Germinal center (tissue), 1 donor: ENCODE data around the gene OTOG.
"Not testable (repeated sequence)": the region's sequence is repeated elsewhere in the genome, so short reads cannot be mapped to it uniquely, and the experiment has no call there.

Experiments used
- DNase-seq: peaks from one replicate; pipeline ENCODE4 v3.0.0; 2012; ENCODE audit warnings: mixed read lengths, low spot score

Gene OTOG

GRCh38 chr11:17604201-17604914 is 57.3 kb downstream of the OTOG start:
- DNase-seq: no peak

DNA sequence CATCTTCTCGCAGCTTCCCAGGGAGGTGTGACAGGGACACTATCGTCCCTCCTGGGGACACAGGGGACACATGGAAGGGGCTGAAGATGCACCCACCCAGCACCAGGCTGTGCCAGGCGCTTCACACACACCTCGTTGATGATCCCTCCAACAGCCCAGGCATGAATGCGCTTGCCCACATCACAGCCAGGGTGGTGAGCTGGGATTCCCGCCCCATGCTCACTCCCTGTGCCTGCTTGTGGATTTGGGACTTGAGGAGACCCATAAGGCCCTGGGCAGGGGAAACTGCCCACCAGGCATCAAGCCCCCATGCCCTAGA is 57.8 kb downstream of the OTOG start:
- no peak for DNase-seq

GRCh38 chr11:17605651-17606122 is 58.6 kb downstream of the OTOG start:
- DNase-seq: no peak

DNA sequence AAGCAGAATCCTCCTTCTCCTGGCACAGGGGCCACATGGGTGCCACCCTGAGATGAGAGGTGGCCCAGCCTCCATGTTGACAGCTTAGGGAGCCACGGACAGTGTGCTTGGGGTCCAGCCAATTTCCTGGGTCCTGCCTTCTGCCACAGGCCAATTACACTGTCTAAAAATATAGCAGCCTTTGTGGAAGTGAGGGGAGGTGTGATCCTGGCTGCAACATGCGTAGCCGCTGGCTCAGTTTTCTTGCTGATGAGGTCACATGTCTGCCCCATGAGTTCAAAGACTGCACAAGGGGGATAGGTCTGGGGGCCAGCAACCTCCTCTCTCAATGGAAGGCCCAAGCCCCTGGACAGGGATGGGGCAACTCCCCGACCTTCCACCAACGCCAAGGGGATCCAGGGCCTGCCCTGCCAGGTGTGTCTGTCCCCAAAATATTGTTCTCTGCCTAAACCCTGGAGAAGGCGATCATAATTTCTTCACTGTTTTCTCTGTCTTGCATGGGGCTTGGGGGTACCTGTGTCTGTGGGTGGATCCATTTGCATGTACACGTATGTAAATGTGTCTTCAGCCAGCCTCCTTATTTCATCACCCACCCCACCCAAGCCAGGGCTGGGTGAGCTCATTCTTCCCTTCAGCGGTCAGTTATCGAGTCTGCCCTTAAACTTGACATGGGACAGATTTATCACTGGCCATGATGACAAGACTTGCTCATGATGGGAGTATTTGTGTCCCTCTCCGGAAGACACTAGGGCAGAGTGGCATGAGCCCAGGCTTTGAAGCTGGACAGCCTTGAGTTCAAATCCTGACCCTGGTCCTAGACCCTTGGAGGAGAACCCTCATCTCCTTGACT is 59.4 kb downstream of the OTOG start:
- DNase-seq: no peak

DNA sequence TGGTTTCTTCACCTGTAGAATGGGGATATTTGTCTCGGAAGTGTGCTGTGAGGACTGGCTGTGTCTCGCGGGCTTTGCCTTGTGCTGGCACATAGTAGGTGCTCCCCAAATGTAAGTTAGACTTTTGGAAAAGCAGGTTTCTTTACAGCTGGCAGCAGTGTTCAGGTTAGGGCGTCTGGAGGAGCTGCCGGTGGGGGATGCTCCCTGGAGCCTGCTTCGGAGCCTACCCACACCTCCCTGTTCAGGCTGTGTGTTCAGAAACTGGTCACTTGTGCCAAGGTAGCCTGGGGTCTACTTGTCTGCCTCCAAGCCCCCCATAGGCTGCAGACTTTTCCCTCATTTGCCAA is 60.0 kb downstream of the OTOG start:
- no peak for DNase-seq

- no peak for DNase-seq
These were observed 60.8 kb downstream of the OTOG start for GRCh38 chr11:17607591-17608570.

DNA sequence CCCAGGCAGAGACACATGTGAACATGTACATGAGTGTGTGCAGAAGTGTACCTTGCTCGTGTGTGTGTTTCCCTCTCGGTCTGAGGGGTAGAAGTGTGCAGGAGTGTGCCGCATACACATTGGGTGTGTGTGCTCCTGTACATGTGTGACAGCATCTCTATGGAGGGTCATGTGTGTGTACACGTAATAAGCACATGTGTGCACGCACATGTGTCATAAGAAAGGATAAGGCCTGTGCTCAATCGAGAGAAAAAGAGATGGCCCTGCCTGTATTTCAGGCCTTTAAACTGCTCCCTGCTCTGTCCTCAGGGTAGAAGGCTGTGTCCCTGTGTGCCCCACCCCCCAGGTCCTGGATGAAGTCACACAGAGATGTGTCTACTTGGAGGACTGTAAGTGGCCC is 61.8 kb downstream of the OTOG start:
- DNase-seq: no peak

DNA sequence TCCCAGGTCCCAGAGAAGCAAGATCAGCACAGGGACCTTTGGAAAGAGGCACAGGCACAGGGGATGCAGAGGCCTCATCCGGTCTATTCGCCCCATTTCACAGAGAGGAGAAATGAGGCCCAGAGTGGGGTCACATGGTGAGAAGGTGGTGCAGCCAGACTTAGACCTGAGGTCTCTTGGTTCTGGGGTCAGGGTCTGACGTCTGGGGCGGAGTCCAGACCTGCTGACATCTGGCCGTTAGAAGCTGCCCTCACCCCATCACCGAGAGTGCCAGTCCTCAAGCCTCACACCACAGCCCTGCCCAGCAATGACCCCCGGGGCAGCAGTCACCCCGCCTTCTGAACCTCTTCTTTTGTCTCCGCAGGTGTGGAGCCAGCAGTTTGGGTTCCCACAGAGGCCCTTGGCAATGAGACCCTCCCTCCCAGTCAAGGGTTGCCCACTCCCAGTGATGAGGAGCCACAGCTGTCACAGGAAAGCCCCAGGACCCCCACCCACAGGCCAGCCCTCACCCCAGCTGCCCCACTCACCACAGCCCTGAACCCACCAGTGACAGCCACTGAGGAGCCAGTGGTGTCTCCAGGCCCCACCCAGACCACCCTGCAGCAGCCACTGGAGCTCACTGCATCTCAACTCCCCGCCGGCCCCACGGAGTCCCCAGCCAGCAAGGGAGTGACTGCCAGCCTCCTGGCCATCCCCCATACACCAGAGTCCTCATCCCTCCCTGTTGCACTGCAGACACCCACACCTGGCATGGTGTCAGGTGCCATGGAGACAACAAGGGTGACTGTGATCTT is 62.4 kb downstream of the OTOG start:
- no peak for DNase-seq

GRCh38 chr11:17610085-17610894 is 63.2 kb downstream of the OTOG start:
- DNase-seq: no peak

DNA sequence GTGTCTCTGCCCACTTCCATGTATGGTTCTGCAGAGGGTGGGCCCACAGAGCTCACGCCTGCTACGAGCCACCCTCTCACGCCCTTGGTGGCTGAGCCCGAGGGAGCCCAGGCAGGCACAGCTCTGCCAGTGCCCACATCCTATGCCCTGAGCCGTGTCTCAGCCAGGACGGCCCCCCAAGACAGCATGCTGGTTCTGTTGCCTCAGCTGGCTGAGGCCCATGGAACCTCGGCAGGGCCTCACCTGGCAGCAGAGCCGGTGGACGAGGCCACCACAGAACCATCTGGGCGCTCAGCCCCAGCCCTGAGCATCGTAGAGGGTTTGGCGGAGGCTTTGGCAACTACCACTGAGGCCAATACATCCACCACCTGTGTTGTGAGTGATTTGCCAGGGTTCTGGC is 64.0 kb downstream of the OTOG start:
- no peak for DNase-seq

DNA sequence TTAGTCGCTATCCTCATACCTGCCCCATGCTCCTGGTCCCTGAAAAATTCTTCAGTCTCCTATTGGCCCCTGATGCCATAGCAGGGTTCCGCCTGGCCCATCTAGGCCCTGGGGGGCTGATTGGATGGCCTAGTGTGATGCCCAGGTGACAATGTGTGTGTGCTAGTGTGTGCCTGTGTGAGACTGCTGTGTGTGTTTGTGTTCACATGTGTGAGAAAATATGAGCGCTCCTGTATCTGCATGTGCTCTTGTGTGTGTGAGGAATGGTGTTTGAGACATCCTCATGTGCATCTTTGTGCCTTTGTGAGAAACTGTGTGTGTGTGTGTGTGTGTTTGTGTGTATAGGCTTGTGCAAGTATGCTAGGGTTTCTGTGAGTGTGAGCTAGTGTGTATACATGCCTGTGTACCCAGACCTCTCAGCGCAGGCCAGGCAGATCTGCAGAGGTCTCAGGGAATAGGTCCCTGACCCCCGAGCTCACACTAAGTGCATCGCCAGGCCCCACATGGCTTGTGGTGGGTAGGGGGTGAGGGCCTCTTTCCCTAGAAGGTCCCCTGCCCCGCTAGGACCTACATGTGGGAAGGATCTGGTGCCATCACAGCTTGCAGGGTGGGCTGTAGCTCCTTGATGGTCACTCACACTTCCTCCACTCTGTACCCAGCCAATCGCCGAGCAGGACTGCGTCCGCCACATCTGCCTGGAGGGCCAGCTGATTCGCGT is 64.6 kb downstream of the OTOG start:
- no peak for DNase-seq

DNA sequence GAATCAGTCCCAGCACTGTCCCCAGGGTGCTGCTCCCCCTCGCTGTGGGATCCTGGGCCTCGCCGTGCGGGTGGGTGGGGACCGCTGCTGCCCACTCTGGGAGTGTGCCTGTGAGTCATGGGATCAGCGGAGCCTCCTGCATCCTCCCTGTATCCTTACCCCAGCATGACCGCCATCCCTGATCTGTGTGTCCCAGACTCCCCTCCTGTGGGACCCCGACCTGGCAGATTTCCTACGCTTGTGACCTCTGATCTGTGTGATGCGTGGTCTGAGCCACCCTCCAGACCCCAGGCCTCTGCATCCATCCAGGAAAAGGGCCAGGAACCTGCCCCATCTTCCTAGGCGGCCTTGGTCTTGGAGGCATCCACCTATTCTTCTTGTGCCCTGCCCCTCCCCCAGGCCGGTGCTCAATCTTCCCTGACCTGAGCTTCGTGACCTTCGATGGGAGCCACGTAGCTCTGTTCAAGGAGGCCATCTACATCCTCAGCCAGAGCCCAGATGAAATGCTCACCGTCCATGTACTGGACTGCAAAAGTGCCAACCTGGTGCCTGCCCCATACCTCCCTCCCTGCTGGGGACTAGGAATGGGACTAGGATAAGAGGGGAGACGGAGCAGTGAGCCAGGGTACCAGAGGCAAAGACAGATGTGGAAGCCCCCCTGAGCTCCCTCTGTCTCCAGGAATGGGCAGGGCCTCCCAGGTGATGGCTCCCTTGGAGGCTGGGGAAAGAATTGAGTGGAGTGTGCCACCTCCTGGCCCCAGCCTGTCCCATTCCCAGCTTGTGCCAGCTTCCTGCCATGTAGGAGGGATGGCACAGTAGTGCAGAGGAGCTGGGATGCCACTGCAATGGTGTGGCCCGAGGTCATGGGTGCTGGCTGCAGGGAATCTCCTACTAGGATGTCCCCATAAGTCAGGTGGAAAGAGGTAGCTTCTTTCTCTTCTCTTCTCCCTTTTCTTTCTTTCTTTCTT is 65.4 kb downstream of the OTOG start:
- no peak for DNase-seq

GRCh38 chr11:17613428-17613962 is 66.4 kb downstream of the OTOG start:
- no peak for DNase-seq

GRCh38 chr11:17613983-17614382 is 66.9 kb downstream of the OTOG start:
- DNase-seq: no peak

DNA sequence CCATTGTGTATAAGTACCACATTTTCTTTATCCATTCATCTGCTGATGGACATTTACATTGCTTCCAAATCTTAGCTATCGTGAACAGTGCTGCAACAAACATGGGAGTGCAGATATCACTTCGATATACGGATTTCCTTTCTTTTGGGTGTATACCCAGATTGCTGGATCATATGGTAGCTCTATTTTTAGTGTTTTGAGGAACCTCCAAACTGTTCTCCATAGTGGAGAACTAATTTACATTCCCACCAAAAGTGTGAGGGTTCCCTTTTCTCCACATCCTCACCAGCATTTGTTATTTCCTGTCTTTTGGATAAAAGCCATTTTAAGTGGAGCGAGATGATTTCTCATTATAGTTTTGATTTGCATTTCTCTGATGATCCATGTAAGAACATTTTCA is 75.7 kb downstream of the OTOG start:
- DNase-seq: not testable (repeated sequence)

GRCh38 chr11:17629113-17629512 is 82.1 kb downstream of the OTOG start:
- no peak for DNase-seq

DNA sequence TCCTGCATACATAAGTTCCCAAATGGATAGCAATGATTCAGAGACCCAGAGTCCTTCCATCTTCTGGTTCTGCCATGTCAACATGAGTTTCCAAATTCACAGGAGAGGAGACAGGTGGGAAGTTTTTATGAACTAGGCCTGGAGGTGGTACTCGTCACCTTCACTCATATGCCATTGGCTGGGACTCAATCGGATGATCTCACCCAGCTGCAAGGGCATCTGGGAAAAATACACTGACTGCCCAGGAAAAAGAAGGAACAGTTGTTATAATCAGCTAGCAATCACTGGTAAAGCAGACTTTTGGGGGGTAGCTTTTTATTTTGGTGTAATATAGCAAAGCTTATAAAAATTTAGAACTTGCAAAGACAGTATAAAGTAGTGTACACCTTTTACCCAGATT is 83.9 kb downstream of the OTOG start:
- no peak for DNase-seq

DNA sequence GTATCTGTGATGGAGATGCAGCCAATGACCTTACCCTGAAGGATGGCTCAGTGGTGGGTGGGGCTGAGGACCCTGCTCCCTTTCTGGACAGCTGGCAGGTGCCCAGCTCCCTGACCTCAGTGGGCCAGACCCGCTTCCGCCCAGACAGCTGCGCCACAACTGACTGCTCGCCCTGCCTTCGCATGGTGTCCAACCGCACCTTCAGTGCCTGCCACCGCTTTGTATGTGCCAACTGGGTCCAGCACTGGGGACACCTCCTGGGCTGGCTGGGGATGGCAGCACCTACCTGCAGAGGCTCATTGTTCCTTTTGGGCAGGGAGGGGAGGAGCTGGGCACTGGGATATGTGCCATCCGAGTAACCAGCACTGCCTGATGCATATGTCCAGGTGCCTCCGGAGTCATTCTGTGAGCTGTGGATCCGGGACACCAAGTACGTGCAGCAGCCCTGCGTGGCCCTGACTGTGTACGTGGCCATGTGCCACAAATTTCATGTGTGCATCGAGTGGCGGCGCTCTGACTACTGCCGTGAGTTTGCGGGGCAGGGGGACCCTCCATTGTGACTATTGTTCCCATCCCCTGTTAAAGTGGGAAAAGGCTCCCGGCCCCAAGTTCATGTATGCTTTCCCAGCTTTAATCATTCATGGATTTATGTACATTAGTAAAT is 84.8 kb downstream of the OTOG start:
- DNase-seq: no peak
